Measurements from ENCODE around the gene SGCA. TPM values are rescaled to one million over a fixed set of nuclear protein-coding genes. Genes with fewer than 3 reads are reported as not detected.

SGCA gene
- total RNA-seq, 2 donors from 2014 or later, result 0.51 to 2.6 TPM

DNA sequence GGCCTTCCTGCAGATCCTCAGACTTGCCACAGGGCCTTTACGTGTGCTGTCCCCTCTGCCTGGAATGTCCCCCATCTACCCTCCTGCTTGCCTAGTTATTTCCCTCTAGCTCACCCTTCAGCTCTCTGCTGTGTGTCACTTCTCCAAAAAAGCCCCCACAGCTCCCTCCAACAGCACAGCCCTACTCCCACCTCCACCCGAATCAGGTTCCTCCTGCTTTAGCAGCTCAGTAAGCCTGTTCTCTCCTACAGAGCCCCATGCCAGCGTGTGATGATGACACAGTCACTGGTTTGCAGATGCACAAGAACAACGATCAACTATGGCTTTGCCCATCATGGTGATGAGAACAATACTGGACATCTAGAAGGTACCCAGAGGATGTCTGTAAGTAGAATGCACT, 28.8 kb upstream of the SGCA start:
- no peak overlapping the region for H3K4me3 Mint-ChIP-seq
- H3K9me3 ChIP-seq (ENCODE audit: control insufficient read depth, low read length), result no peaks in the 10 kb centered on the region
- H3K4me1 ChIP-seq (ENCODE audit: control insufficient read depth, insufficient read depth, low read length), result peaks cover 3% of the 10 kb centered on the region
- H3K36me3 ChIP-seq (ENCODE audit: control insufficient read depth, insufficient read depth, low read length), result peaks cover 58% of the 10 kb centered on the region
- H3K9ac ChIP-seq (ENCODE audit: extremely low read depth, low read length, poor library complexity, severe bottlenecking), result no peak overlapping the region
- no peak for DNase-seq
- TF ChIP-seq, protein P1, sequence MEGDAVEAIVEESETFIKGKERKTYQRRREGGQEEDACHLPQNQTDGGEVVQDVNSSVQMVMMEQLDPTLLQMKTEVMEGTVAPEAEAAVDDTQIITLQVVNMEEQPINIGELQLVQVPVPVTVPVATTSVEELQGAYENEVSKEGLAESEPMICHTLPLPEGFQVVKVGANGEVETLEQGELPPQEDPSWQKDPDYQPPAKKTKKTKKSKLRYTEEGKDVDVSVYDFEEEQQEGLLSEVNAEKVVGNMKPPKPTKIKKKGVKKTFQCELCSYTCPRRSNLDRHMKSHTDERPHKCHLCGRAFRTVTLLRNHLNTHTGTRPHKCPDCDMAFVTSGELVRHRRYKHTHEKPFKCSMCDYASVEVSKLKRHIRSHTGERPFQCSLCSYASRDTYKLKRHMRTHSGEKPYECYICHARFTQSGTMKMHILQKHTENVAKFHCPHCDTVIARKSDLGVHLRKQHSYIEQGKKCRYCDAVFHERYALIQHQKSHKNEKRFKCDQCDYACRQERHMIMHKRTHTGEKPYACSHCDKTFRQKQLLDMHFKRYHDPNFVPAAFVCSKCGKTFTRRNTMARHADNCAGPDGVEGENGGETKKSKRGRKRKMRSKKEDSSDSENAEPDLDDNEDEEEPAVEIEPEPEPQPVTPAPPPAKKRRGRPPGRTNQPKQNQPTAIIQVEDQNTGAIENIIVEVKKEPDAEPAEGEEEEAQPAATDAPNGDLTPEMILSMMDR (conservative IDR thresholded peaks at IDR 0.05), result no peak
- H3K27me3 Mint-ChIP-seq (ENCODE audit: insufficient read depth), result peaks cover 2% of the 10 kb centered on the region
- H3K27ac Mint-ChIP-seq, result no peak overlapping the region
- no peak overlapping the region for H3K4me3 ChIP-seq (ENCODE audit: low read length)
- no peaks in the 10 kb centered on the region for H3K27me3 ChIP-seq (ENCODE audit: control insufficient read depth, insufficient read depth, low read length, poor library complexity, severe bottlenecking)
- 95 to 100% methylated on average over 3 to 4 of the region's 4 CpGs for WGBS, 2 experiments (ENCODE audit: insufficient coverage in 1 of 2, insufficient read length in 1 of 2)
- H3K9me3 Mint-ChIP-seq, result no peaks in the 10 kb centered on the region
- peaks cover 7% of the 10 kb centered on the region for H3K4me1 Mint-ChIP-seq
- peaks cover 55% of the 10 kb centered on the region for H3K36me3 Mint-ChIP-seq (ENCODE audit: low read depth)
- no peak overlapping the region for H3K27ac ChIP-seq (ENCODE audit: low read depth, low read length)

DNA sequence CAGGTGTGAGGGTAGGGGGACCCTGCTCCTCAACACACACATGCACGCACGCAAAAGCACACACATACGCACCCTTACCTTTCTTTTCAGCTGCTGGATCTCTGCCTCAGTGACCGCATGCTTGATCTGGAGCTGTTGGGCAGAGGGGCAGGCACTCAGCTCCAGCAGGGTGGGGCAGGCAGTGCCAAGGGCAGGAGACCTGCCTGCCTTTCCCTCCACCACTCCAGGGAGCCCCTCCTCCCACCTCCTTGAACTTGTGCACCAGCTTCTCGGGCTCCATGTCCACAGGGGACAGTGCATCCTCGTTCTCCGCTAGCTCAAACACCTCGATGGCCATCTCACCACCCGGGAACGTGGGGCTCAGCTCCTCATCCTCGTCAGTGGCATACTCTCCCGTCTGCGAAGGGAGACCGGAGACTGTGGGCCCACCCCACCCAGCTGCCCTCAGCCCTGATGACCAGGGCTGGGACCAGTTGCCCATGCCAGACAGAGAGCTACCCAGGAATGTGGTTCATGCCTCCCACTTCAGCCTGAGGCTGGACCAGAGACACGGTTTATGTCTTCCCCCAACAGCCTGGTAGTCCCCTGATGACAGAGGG, 26.5 kb upstream of the SGCA start:
- no peaks in the 10 kb centered on the region for H3K27me3 ChIP-seq (ENCODE audit: control insufficient read depth, insufficient read depth, low read length, poor library complexity, severe bottlenecking)
- Mint-ChIP-seq H3K4me1 (peaks cover 3% of the 10 kb centered on the region), H3K27ac (no peak overlapping the region), H3K36me3 (ENCODE audit: low read depth) (peaks cover 77% of the 10 kb centered on the region), H3K27me3 (ENCODE audit: insufficient read depth) (no peaks in the 10 kb centered on the region), H3K4me3 (no peak overlapping the region), H3K9me3 (no peaks in the 10 kb centered on the region)
- TF ChIP-seq, protein P1 (conservative IDR thresholded peaks at IDR 0.05), result no peak
- peaks cover 3% of the 10 kb centered on the region for H3K4me1 ChIP-seq (ENCODE audit: control insufficient read depth, insufficient read depth, low read length)
- no peaks in the 10 kb centered on the region for H3K9me3 ChIP-seq (ENCODE audit: control insufficient read depth, low read length)
- no peak for DNase-seq
- no peak overlapping the region for H3K4me3 ChIP-seq (ENCODE audit: low read length)
- no peak overlapping the region for H3K27ac ChIP-seq (ENCODE audit: low read depth, low read length)
- 90 to 92% methylated on average over 11 to 15 of the region's 15 CpGs for WGBS, 2 experiments (ENCODE audit: insufficient coverage in 1 of 2, insufficient read length in 1 of 2)
- H3K36me3 ChIP-seq (ENCODE audit: control insufficient read depth, insufficient read depth, low read length), result peaks cover 71% of the 10 kb centered on the region
- no peak overlapping the region for H3K9ac ChIP-seq (ENCODE audit: extremely low read depth, low read length, poor library complexity, severe bottlenecking)

DNA sequence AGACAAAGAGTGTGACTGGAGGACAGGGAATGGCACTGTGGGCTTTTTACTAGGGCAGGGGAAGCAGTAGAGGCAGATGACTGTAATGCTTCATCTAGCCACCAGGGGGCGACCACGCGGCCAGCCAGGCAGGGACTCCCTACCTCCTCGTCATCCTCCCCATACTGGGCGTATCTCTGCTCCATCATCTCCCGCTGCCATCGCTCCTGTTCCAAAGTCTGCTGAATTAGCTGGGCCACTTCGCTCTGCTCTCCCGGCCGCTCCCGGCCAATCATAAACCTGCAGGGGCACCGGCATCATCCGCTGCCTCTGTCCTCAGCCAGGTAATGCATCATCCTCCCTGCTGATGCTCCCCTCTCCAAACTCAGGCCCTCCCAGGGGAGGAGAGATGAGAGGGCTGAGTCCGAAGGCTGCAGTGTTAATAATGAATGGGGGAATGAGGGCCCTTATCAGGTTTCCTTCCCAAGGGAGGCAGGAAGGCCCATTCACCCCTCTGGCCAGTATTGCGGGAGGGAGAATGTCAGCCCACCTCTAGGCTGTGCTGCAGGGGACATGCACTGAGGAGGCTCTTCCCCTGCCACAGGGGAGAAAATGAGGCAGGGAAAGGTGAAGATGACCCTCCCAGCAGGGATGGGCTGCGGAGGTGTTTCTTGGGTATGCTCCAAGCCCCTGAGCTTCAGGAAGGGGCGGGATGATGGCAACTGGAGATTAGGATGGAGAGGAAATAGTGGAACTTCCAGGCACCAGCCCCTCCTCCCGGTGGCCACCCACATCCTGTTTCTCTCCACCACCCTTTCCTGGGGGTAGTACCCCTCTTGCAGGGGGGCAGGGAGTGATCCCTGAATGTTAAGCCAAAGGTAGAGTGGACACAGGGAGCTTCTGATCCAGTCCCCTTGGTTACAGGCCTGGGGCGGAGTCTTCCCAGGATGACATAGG, 25.6 kb upstream of the SGCA start:
- TF ChIP-seq, protein P1 (conservative IDR thresholded peaks at IDR 0.05), result peak; percentile 97
- peaks cover 3% of the 10 kb centered on the region for H3K4me1 Mint-ChIP-seq
- H3K36me3 ChIP-seq (ENCODE audit: control insufficient read depth, insufficient read depth, low read length), result peaks cover 72% of the 10 kb centered on the region
- H3K4me3 Mint-ChIP-seq, result no peak overlapping the region
- DNase-seq, result peak; percentile 97
- peaks cover 3% of the 10 kb centered on the region for H3K4me1 ChIP-seq (ENCODE audit: control insufficient read depth, insufficient read depth, low read length)
- H3K9ac ChIP-seq (ENCODE audit: extremely low read depth, low read length, poor library complexity, severe bottlenecking), result no peak overlapping the region
- WGBS, 2 experiments (ENCODE audit: insufficient coverage in 1 of 2, insufficient read length in 1 of 2), result 38 to 46% methylated on average over 12 to 18 of the region's 19 CpGs
- H3K27me3 Mint-ChIP-seq (ENCODE audit: insufficient read depth), result no peaks in the 10 kb centered on the region
- H3K27me3 ChIP-seq (ENCODE audit: control insufficient read depth, insufficient read depth, low read length, poor library complexity, severe bottlenecking), result no peaks in the 10 kb centered on the region
- H3K27ac Mint-ChIP-seq, result no peak overlapping the region
- no peaks in the 10 kb centered on the region for H3K9me3 Mint-ChIP-seq
- H3K9me3 ChIP-seq (ENCODE audit: control insufficient read depth, low read length), result no peaks in the 10 kb centered on the region
- H3K36me3 Mint-ChIP-seq (ENCODE audit: low read depth), result peaks cover 85% of the 10 kb centered on the region
- H3K4me3 ChIP-seq (ENCODE audit: low read length), result no peak overlapping the region
- H3K27ac ChIP-seq (ENCODE audit: low read depth, low read length), result no peak overlapping the region

Measured in endodermal cell (in vitro differentiated cells).